HG03342 (cell line): ENCODE results near the gene LRRFIP2.
"Not testable (repeated sequence)": the region's sequence is repeated elsewhere in the genome, so short reads cannot be mapped to it uniquely, and the experiment has no call there.

Source experiments
- ATAC-seq: cut with Tn5 transposase; IDR thresholded peaks from one replicate; pipeline ENCODE4 v1.9.1; 2021; ENCODE audit warnings: mild to moderate bottlenecking, moderate library complexity; ENCODE audit not compliant: unreplicated experiment

LRRFIP2 gene

GRCh38 chr3:37189109-37189508 is 14.7 kb upstream of the LRRFIP2 start:
- ATAC-seq = no peak

DNA sequence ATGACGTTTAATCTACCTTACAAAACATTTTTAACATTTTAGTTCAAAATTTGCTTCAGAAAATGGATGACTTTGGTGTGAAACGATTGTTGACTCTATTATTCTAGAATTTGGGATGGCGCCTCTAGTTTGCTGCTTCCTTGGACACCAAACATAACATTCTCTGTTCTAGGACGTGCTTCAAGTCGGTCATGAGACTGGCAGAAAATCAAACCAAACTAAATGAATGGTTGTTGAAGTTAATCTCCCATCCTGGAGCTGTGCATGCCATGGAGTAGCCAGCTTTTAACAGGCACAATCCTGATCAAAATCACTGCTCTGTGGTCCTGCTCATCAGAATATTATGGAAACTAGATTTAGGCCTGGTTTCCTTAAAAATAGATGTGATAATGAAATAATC is 9.6 kb upstream of the LRRFIP2 start:
- ATAC-seq = no peak

GRCh38 chr3:37183375-37183831 is 9.0 kb upstream of the LRRFIP2 start:
- no peak for ATAC-seq

GRCh38 chr3:37182816-37183215 is 8.4 kb upstream of the LRRFIP2 start:
- no peak for ATAC-seq

DNA sequence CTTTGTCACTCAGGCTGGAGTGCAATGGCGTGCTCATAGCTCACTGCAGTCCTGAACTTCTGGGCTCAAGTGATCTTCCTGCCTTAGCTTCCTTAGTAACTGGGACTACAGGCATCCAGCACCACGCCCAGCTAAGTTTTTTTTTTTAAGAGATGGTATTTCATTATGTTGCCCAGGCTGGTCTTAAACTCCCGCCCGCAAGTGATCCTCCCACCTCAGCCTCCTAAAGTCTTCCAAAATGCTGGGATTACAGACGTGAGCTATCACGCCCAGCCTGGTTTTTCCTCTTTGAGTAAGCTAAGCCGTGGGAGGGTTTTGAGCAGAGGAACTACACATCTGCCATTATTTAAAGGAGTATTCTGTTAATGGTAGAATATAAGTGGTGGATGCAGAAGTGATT is 7.4 kb upstream of the LRRFIP2 start:
- ATAC-seq = no peak

GRCh38 chr3:37179144-37179967 is 5.0 kb upstream of the LRRFIP2 start:
- ATAC-seq = no peak

DNA sequence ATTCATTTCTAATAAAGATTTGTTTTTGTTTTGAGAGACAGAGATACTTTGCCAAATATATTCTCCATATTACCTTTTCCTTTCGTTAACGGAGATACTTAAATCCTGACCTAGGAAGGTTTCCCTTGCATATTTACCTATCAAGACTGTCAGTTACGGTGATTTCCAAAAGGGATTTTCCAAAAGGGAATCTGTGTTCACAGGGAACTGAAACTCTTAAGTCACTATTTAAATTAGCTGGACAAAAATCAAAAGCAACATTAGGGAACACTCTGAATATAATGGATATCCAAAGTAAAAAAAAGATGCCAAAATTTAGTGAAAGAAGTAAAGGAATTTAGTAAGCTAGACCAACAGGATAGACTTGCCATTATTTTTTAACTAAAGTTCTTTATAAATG is 576 bp downstream of the LRRFIP2 start:
- no peak for ATAC-seq

GRCh38 chr3:37171144-37171543 is 3.2 kb downstream of the LRRFIP2 start:
- ATAC-seq = no peak

GRCh38 chr3:37170513-37170912 is 3.9 kb downstream of the LRRFIP2 start:
- no peak for ATAC-seq

DNA sequence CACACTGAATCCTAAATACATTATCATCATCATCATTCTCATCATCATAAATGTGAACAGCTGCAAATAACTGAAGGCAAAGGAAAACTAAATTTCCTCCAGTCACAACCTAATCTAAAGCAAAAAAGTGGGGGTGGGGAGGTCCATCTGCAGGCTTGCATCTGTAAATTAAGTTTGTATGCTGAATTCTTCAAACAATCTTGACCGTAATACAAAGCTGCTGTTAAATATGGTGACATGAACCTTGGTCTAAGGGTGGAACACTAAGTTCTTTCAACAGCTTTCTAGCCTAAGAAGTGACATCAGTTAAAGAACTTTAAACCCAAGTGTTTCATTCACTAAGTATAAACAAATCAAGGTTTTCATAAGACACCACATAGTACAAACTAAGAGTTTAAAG is 4.3 kb downstream of the LRRFIP2 start:
- ATAC-seq = no peak

DNA sequence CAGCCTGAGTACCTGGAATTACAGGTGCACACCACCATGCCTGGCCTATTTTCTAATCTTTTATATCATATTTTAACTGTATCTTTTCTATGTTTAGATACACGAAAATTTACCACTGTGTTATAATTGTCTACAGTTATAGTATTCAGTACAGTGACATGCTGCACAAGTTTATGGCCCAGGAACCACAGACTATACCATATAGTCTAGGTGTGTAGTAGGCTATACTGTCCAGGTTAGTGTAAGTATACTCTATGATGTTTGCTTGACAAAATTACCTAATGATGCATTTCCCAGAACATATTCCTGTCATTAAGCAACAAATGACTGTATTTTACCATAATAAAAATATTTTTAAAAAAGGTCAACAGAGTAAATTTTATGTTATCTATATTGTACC is 5.5 kb downstream of the LRRFIP2 start:
- ATAC-seq = no peak

DNA sequence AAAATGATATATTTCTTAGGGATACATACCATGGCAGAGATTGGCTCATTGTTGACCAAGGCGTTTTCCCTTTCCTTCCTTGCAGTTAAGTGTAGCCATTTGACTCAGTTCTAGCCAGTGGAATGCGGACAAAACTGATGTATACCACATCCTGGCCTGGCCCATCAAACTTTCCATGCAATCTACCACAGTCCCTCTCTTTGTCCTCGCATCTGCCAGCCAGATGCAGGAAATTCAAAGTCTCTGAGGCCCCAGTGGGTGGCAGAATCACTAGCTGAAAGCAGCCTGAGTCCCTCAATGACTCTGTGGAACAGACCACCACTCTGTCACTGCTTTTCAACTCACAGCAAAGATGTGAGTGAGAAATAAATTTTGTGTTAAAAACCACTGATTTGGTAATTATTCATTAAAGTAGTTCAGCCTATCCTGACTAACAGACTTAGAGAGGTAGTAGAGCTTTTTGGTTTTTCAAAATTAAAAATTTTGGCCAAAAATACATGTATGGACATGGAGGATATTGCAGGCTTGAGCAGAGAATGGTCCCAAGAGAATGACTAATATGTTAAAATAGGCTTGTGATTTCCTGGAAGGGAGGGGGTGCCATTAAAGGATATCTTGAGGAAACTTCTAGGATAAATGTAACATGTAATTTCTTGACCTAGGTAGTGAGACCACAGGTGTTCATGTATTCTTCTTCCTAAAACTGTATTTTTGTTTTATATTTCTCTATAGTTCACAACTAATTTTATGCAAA is 10.9 kb downstream of the LRRFIP2 start:
- ATAC-seq = no peak

DNA sequence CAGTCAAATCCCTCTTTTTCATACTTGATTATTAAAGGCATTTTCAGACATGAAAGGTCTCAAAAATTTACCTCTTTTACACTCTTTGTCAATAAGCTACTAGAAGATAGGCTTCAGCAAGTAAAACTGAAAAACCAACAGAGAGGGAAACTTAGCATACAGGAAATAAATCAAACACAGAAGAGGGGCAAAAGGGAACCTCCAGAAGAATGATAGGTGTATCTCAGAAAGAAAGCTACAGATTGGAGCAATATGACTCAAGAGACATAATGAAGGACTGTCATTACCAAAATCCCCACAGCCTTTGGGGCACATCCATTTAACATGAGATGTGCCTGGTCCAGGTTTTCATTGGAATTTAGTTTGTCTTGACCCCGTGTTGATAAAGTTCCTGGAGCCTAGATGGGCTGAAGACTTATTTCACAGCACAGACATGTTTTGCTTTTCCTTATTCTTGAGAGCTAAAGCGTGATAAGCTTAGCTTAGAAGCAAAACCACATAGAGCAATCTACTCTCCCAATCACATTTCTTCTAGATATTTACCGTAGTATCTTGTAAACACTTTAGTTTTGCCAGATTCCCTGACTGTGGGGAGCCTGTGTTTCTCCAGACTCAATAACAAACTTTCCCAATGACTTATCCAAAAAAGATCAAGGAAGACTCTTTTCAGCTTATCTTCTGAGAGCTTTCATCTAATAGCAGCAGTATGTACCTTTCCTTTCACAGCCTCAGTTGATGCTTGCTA is 11.7 kb downstream of the LRRFIP2 start:
- ATAC-seq = peak; percentile 75

- ATAC-seq = no peak
Observed at GRCh38 chr3:37161351-37161750, 13.0 kb downstream of the LRRFIP2 start.

- ATAC-seq = no peak
Observed at GRCh38 chr3:37155782-37156181, 18.6 kb downstream of the LRRFIP2 start.

DNA sequence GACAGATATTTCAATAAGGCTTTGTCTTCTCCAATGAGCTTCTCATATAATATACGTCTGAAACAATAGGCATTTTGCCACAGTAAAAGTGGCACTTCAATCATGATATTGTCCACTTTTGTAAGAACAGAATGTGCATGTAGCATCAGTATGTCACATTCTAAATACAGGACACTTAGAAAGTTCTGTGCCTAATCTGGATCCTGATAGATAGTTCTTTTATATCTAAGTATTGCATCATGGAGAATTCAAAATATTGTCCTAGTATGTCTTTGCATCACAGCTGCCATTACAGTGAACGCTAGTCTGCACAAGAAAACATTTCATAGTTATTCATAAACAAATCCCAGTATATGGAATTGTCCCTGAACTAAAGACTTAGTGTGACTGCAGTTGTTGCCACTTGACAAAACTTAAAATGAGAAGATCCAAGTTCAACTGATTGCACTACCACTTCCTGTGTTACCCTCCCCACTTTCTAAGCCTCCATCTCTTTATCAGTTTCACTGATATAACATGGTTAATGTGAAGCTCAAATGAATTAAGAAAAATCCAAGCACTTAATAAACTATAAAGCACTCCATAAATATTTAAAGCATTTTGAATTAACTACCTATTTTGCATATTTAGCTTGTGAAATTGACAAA is 19.6 kb downstream of the LRRFIP2 start:
- no peak for ATAC-seq

GRCh38 chr3:37150621-37151020 is 23.8 kb downstream of the LRRFIP2 start:
- no peak for ATAC-seq

DNA sequence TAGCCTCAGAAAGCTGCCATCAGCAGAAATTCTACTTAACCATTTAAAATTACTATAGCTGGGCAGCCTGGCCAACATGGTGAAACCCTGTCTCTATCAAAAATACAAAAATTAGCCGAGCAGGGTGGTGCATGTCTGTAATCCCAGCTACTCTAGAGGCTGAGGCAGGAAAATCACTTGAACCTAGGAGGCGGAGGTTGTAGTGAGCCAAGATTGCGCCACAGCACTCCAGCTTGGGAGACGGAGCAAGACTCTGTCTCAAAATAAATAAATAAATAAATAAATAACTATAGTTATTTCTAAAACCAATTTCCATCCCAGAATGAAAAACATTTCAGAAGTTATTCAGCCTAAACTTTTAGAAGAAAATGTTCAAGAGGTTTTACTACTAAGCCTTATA is 25.1 kb downstream of the LRRFIP2 start:
- ATAC-seq = no peak

DNA sequence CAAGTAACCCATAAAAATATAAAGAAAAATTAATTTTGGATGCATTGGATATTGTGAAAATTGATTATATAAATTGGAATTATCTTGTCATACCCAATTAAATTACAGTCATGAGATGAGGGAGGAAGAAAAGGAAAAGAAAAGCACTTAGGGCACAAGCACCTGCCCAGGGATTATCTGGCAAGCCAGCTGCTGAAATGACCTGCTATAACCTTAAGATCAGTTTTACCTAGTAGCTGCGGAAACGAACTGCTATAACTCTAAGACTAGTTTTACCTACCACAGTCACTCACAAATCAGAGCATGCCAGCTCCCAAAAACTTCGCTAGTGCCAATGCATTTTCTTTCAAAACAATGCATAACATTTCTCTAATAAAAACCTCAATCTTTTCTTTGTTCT is 26.2 kb downstream of the LRRFIP2 start:
- ATAC-seq = no peak

DNA sequence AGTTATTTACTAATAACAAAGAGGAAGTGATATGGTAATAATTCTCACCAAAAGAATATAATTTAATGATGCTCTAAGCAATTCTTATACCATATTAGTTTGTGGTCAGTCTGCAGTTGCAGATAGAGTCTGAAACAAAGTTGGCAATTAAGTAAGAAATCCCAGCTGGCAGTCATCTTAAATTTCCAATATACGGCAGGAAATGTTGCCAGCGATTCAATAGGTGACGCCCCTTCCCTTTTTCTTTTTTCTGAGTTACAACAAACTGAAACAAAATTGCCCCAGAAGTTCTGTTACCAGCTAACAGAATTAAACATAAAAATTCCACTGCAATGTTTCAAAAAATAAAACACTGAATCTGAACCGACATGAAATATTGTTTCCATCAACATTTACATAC is 26.7 kb downstream of the LRRFIP2 start:
- no peak for ATAC-seq

GRCh38 chr3:37146927-37147326 is 27.5 kb downstream of the LRRFIP2 start:
- not testable (repeated sequence) for ATAC-seq
